H9 (cell line): ENCODE measurements around the gene MOB4. TPM values are rescaled to one million over a fixed set of nuclear protein-coding genes. Genes with fewer than 3 reads are reported as not detected.

Source experiments
- DNase-seq: peaks from one replicate; pipeline ENCODE4 v3.0.0-alpha.2; 2017
- H2AFZ ChIP-seq: one replicate; pipeline ENCODE4 v1.6.1; 2013; ENCODE audit warnings: mild to moderate bottlenecking, low read length, control low read depth, moderate library complexity
- H2AK5ac ChIP-seq: 2 replicates; pipeline ENCODE4 v1.6.1; 2013; ENCODE audit warnings: low read length, control low read depth, mixed read lengths; ENCODE audit not compliant: insufficient read length
- H2BK120ac ChIP-seq: one replicate; pipeline ENCODE4 v1.6.1; 2013; ENCODE audit warnings: low read depth, mild to moderate bottlenecking, low read length, control low read depth, inconsistent platforms; ENCODE audit not compliant: poor library complexity, severe bottlenecking
- H2BK12ac ChIP-seq: 2 replicates; pipeline ENCODE4 v1.6.1; 2013; ENCODE audit warnings: low read length, control low read depth, mixed read lengths, low read depth; ENCODE audit not compliant: insufficient read length
- H2BK15ac ChIP-seq: 2 replicates; pipeline ENCODE4 v1.6.1; 2013; ENCODE audit warnings: low read depth, low read length, control low read depth
- H2BK20ac ChIP-seq: one replicate; pipeline ENCODE4 v1.6.1; 2013; ENCODE audit warnings: low read depth, mild to moderate bottlenecking, low read length, control low read depth, inconsistent platforms; ENCODE audit not compliant: poor library complexity, severe bottlenecking
- H2BK5ac ChIP-seq: 2 replicates; pipeline ENCODE4 v1.6.1; 2013; ENCODE audit warnings: low read length, control low read depth, mixed read lengths; ENCODE audit not compliant: insufficient read length
- H3K14ac ChIP-seq: 2 replicates; pipeline ENCODE4 v1.6.1; 2013; ENCODE audit warnings: low read length, control low read depth; ENCODE audit not compliant: insufficient read depth
- H3K18ac ChIP-seq: 2 replicates; pipeline ENCODE4 v1.6.1; 2013; ENCODE audit warnings: low read depth, mild to moderate bottlenecking, mixed read lengths, low read length, control low read depth; ENCODE audit not compliant: insufficient read length
- H3K23ac ChIP-seq: 2 replicates; pipeline ENCODE4 v1.6.1; 2013; ENCODE audit warnings: low read length, control low read depth, mixed read lengths, low read depth; ENCODE audit not compliant: insufficient read length
- H3K23me2 ChIP-seq: 2 replicates; pipeline ENCODE4 v1.6.1; 2013; ENCODE audit warnings: low read depth, mild to moderate bottlenecking, mixed read lengths, low read length, control low read depth; ENCODE audit not compliant: insufficient read length, poor library complexity, severe bottlenecking
- H3K27ac ChIP-seq: 2 replicates; pipeline ENCODE4 v1.5.1; 2013; ENCODE audit warnings: low read length, control low read depth, mixed read lengths, low read depth; ENCODE audit not compliant: insufficient read length
- H3K27me3 ChIP-seq: 2 replicates; pipeline ENCODE4 v1.6.1; 2013; ENCODE audit warnings: low read length, control low read depth, inconsistent platforms; ENCODE audit not compliant: insufficient read depth
- H3K4ac ChIP-seq: 2 replicates; pipeline ENCODE4 v1.6.1; 2013; ENCODE audit warnings: low read depth, mild to moderate bottlenecking, control low read depth, inconsistent platforms, low read length, moderate library complexity
- H3K4me1 ChIP-seq: 2 replicates; pipeline ENCODE4 v1.6.1; 2013; ENCODE audit warnings: low read length, control low read depth, inconsistent platforms; ENCODE audit not compliant: insufficient read depth
- H3K4me2 ChIP-seq: 2 replicates; pipeline ENCODE4 v1.6.1; 2013; ENCODE audit warnings: low read length, control low read depth, mixed read lengths; ENCODE audit not compliant: insufficient read length, insufficient read depth
- H3K56ac ChIP-seq: 2 replicates; pipeline ENCODE4 v1.6.1; 2013; ENCODE audit warnings: low read depth, mild to moderate bottlenecking, mixed read lengths, low read length, control low read depth; ENCODE audit not compliant: insufficient read length
- H3K79me1 ChIP-seq: 2 replicates; pipeline ENCODE4 v1.6.1; 2013; ENCODE audit warnings: low read depth, mild to moderate bottlenecking, moderate library complexity, low read length, control low read depth, inconsistent platforms; ENCODE audit not compliant: insufficient read depth, poor library complexity, severe bottlenecking
- H3K79me2 ChIP-seq: 2 replicates; pipeline ENCODE4 v1.6.1; 2013; ENCODE audit warnings: low read length, control low read depth, inconsistent platforms; ENCODE audit not compliant: insufficient read depth
- H3K9ac ChIP-seq: 2 replicates; pipeline ENCODE4 v1.6.1; 2013; ENCODE audit warnings: low read length, control low read depth, mixed read lengths; ENCODE audit not compliant: insufficient read length; ENCODE audit errors: extremely low read depth
- H3K9me3 ChIP-seq: one replicate; pipeline ENCODE4 v1.6.1; 2013; ENCODE audit warnings: low read depth, low read length, inconsistent platforms; ENCODE audit not compliant: control insufficient read depth
- H3T11ph ChIP-seq: one replicate; pipeline ENCODE4 v1.6.1; 2013; ENCODE audit warnings: mild to moderate bottlenecking, low read length, control low read depth, inconsistent platforms
- H4K20me1 ChIP-seq: one replicate; pipeline ENCODE4 v1.6.1; 2013; ENCODE audit not compliant: control insufficient read depth, insufficient read length, insufficient read depth
- H4K5ac ChIP-seq: 2 replicates; pipeline ENCODE4 v1.6.1; 2013; ENCODE audit warnings: low read depth, mild to moderate bottlenecking, mixed read lengths, low read length, control low read depth; ENCODE audit not compliant: insufficient read length
- H4K8ac ChIP-seq: replicated peaks from 2 replicates; pipeline ENCODE4 v1.6.1; 2013; ENCODE audit warnings: low read length, control low read depth, mixed read lengths, low read depth; ENCODE audit not compliant: insufficient read length
- H4K91ac ChIP-seq: 2 replicates; pipeline ENCODE4 v1.6.1; 2013; ENCODE audit warnings: low read depth, mild to moderate bottlenecking, moderate library complexity, mixed read lengths, low read length, control low read depth; ENCODE audit not compliant: insufficient read length
- H3K27ac Mint-ChIP-seq, 3 experiments: 2 replicates in 2 of 3; 3 replicates in 1 of 3; pipeline ENCODE4 v1.8.0; 2020 to 2021; ENCODE audit warnings: mixed read lengths in 3 of 3, mild to moderate bottlenecking in 1 of 3, moderate library complexity in 1 of 3
- H3K27me3 Mint-ChIP-seq: 2 replicates; pipeline ENCODE4 v1.8.0; 2021; ENCODE audit warnings: low read depth, mild to moderate bottlenecking, moderate library complexity, mixed read lengths
- H3K36me3 Mint-ChIP-seq, 3 experiments: 2 replicates in 2 of 3; 3 replicates in 1 of 3; pipeline ENCODE4 v1.8.0; 2020 to 2021; ENCODE audit warnings: low read depth in 3 of 3, mixed read lengths in 3 of 3; ENCODE audit not compliant: insufficient read depth in 1 of 3
- H3K4me1 Mint-ChIP-seq, 2 experiments: 2 replicates each; pipeline ENCODE4 v1.8.0; 2020; ENCODE audit warnings: mixed read lengths in 2 of 2
- H3K4me3 Mint-ChIP-seq, 2 experiments: 2 replicates in 1 of 2; 3 replicates in 1 of 2; pipeline ENCODE4 v1.8.0; 2020 to 2021; ENCODE audit warnings: mild to moderate bottlenecking in 2 of 2, mixed read lengths in 2 of 2, moderate library complexity in 1 of 2
- H3K9me3 Mint-ChIP-seq, 2 experiments: 2 replicates in 1 of 2; 3 replicates in 1 of 2; pipeline ENCODE4 v1.8.0; 2020; ENCODE audit warnings: mild to moderate bottlenecking in 2 of 2, mixed read lengths in 2 of 2, moderate library complexity in 1 of 2
- WGBS: extraction: QIAGEN DNeasy Blood & Tissue Kit; methylation state at CpG from one replicate; pipeline ENCODE4 v1.1.7; 2013; ENCODE audit warnings: missing lambda C conversion rate, low lambda C conversion rate, mixed read lengths; ENCODE audit not compliant: insufficient read length; ENCODE audit errors: extremely low coverage; 5-methylcytosine and 5-hydroxymethylcytosine counted together
- total RNA-seq: library from RNA; stranded (reverse); gene quantifications from 2 replicates; pipeline ENCODE4 v1.2.1, GENCODE V29; 2021
- TF ChIP-seq, protein P1 (sequence below): fragments of 200-600 bp; sonication (generic); conservative IDR thresholded peaks from 3 replicates; pipeline ENCODE4 v1.8.0; 2021; ENCODE audit warnings: antibody characterized with exemption, mild to moderate bottlenecking

Gene MOB4
- total RNA-seq, 1 experiment from 2014 or later = 57.6 TPM

DNA sequence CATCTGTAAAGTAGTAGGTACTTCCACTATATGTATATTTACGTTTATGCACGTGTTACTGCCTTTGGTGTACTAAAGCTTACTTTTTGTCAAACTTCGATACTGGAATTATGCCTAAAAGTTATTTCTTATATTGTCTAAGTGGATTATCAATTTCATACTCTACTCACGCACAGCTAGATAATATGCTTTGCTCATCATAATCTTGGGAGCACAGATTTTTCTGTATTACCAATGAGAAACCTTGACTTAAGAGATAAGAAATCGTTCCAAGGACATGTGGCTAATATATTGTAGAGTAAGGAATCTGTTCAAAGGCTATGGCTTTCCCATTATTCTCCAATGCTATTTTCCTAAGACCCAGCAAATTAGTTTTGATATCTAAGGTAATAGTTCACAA, 9.2 kb upstream of the MOB4 start:
- no peak overlapping the region for H2AK5ac ChIP-seq
- H3K14ac ChIP-seq = no peak overlapping the region
- no peak overlapping the region for H3K18ac ChIP-seq
- no peak overlapping the region for H3K56ac ChIP-seq
- no peaks in the 10 kb centered on the region for H4K20me1 ChIP-seq
- H2AFZ ChIP-seq = no peak overlapping the region
- no peak overlapping the region for H4K8ac ChIP-seq
- WGBS = no CpG with 5 or more reads among the region's 5 CpGs
- no peak overlapping the region for H3K4me3 Mint-ChIP-seq
- no peak overlapping the region for H2BK5ac ChIP-seq
- no peaks in the 10 kb centered on the region for H3K9me3 Mint-ChIP-seq
- H2BK20ac ChIP-seq = no peak overlapping the region
- peaks cover 7 to 10% of the 10 kb centered on the region in 2 experiments for H3K4me1 Mint-ChIP-seq
- no peaks in the 10 kb centered on the region for H3K27me3 ChIP-seq
- no peaks in the 10 kb centered on the region for H3K9me3 ChIP-seq
- H3K4ac ChIP-seq = no peak overlapping the region
- H3K79me2 ChIP-seq = peaks cover 5% of the 10 kb centered on the region; the same call in 1 of the 2 replicates
- DNase-seq = no peak
- H3K23me2 ChIP-seq = no peaks in the 10 kb centered on the region
- H3K4me1 ChIP-seq = no peaks in the 10 kb centered on the region; the same call in 1 of the 2 replicates
- no peak overlapping the region for H3K27ac Mint-ChIP-seq
- no peak overlapping the region for H2BK12ac ChIP-seq
- H4K91ac ChIP-seq = no peak overlapping the region
- no peak overlapping the region for H3K23ac ChIP-seq
- no peaks in the 10 kb centered on the region for H3K27me3 Mint-ChIP-seq
- no peak overlapping the region for H3K9ac ChIP-seq
- H3K36me3 Mint-ChIP-seq = peaks cover 18 to 39% (median 32%) of the 10 kb centered on the region in 3 experiments; a peak in 6 of 7 replicates
- no peaks in the 10 kb centered on the region for H3K79me1 ChIP-seq
- H3K27ac ChIP-seq = no peak overlapping the region
- H3T11ph ChIP-seq = no peak overlapping the region
- no peak overlapping the region for H2BK120ac ChIP-seq
- no peak overlapping the region for H3K4me2 ChIP-seq
- H4K5ac ChIP-seq = no peak overlapping the region
- TF ChIP-seq, protein P1, sequence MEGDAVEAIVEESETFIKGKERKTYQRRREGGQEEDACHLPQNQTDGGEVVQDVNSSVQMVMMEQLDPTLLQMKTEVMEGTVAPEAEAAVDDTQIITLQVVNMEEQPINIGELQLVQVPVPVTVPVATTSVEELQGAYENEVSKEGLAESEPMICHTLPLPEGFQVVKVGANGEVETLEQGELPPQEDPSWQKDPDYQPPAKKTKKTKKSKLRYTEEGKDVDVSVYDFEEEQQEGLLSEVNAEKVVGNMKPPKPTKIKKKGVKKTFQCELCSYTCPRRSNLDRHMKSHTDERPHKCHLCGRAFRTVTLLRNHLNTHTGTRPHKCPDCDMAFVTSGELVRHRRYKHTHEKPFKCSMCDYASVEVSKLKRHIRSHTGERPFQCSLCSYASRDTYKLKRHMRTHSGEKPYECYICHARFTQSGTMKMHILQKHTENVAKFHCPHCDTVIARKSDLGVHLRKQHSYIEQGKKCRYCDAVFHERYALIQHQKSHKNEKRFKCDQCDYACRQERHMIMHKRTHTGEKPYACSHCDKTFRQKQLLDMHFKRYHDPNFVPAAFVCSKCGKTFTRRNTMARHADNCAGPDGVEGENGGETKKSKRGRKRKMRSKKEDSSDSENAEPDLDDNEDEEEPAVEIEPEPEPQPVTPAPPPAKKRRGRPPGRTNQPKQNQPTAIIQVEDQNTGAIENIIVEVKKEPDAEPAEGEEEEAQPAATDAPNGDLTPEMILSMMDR = no peak
- no peak overlapping the region for H2BK15ac ChIP-seq
